Endothelial cell of umbilical vein (primary cell): ENCODE data around the gene EFCAB8. TPM values are rescaled to one million over a fixed set of nuclear protein-coding genes. Genes with fewer than 3 reads are reported as not detected.

ENCODE experiments used
- BruUV-seq: library from RNA; stranded (reverse); fragments of 400-500 nt; replicated peaks from 2 replicates; lab custom pipeline; 2021; lab: Mats Ljungman, UMichigan
- CTCF ChIA-PET: fragments of 300-600, 350-600 bp; sonication (Branson Sonifier 250); formaldehyde crosslinking; loops from one replicate; lab custom pipeline; 2021; ENCODE audit warnings: antibody characterized with exemption, inconsistent platforms; lab: Charles Lee
- POLR2A ChIA-PET: fragments of 300-600, 350-600 bp; sonication (Branson Sonifier 250); formaldehyde crosslinking; loops from one replicate; lab custom pipeline; 2021; ENCODE audit warnings: antibody characterized with exemption, inconsistent platforms; lab: Charles Lee
- DNase-seq: peaks from one replicate; pipeline ENCODE4 v3.0.0-alpha.2; 2011; ENCODE audit warnings: low read depth, low spot score
- FAIRE-seq: peaks from 2 replicates; lab custom pipeline; 2011; peaks lifted over from hg19 to GRCh38; lab: Jason Lieb, UNC
- H2AFZ ChIP-seq: 2 replicates; pipeline ENCODE4 v1.6.0; 2012; ENCODE audit warnings: low read depth, low read length, control low read depth, inconsistent platforms
- H3K27ac ChIP-seq: 2 replicates; pipeline ENCODE4 v1.5.1; 2011; ENCODE audit warnings: low read depth, mild to moderate bottlenecking, control low read depth, low read length, moderate library complexity; ENCODE audit not compliant: insufficient read depth
- H3K27me3 ChIP-seq, 2 experiments: 2 replicates each; pipeline versions ENCODE4 v1.6.0 to v1.6.1; 2011; ENCODE audit warnings: low read length in 2 of 2, mixed read lengths in 1 of 2; ENCODE audit not compliant: control insufficient read depth in 2 of 2, insufficient read depth in 2 of 2
- H3K36me3 ChIP-seq, 2 experiments: 2 replicates in 1 of 2; 3 replicates in 1 of 2; pipeline ENCODE4 v1.5.1; 2011; ENCODE audit warnings: low read length in 2 of 2, mild to moderate bottlenecking in 1 of 2, moderate library complexity in 1 of 2; ENCODE audit not compliant: control insufficient read depth in 2 of 2, insufficient read depth in 2 of 2; ENCODE audit errors: extremely low read depth in 1 of 2
- H3K4me1 ChIP-seq: 3 replicates; pipeline ENCODE4 v1.5.1; 2011; ENCODE audit warnings: mild to moderate bottlenecking, low read length; ENCODE audit not compliant: control insufficient read depth, insufficient read depth; ENCODE audit errors: extremely low read depth
- H3K4me2 ChIP-seq: 2 replicates; pipeline ENCODE4 v1.6.1; 2011; ENCODE audit warnings: low read length, control low read depth, mixed read lengths; ENCODE audit not compliant: insufficient read depth
- H3K4me3 ChIP-seq, 3 experiments: fragments of 200-600 bp in 1 of 3; sonication (generic), shearing (Covaris generic) in 1 of 3; replicated peaks in 1 of 3; 2 replicates each; pipeline ENCODE4 v1.5.1; 2011 to 2016; ENCODE audit warnings: control low read depth in 3 of 3, low read length in 3 of 3, mild to moderate bottlenecking in 2 of 3, inconsistent platforms in 1 of 3, low read depth in 1 of 3, moderate library complexity in 1 of 3; ENCODE audit not compliant: insufficient read depth in 1 of 3
- H3K79me2 ChIP-seq: 2 replicates; pipeline ENCODE4 v1.6.0; 2012; ENCODE audit warnings: low read length, inconsistent platforms; ENCODE audit not compliant: control insufficient read depth, insufficient read depth
- H3K9ac ChIP-seq: replicated peaks from 2 replicates; pipeline ENCODE3; 2011; ENCODE audit warnings: low read length, control low read depth; ENCODE audit not compliant: insufficient read depth; ENCODE audit errors: extremely low read depth
- H3K9me1 ChIP-seq: replicated peaks from 3 replicates; pipeline ENCODE4 v1.6.0; 2011; ENCODE audit warnings: mild to moderate bottlenecking, low read length; ENCODE audit not compliant: control insufficient read depth, insufficient read depth; ENCODE audit errors: extremely low read depth
- H3K9me3 ChIP-seq: replicated peaks from 2 replicates; pipeline ENCODE4 v1.5.1; 2012; ENCODE audit warnings: low read length, inconsistent platforms; ENCODE audit not compliant: control insufficient read depth, insufficient read depth
- H4K20me1 ChIP-seq: replicated peaks from 2 replicates; pipeline ENCODE3; 2011; ENCODE audit warnings: mild to moderate bottlenecking, low read length; ENCODE audit not compliant: control insufficient read depth, insufficient read depth; ENCODE audit errors: extremely low read depth
- EZH2 ChIP-seq: IDR thresholded peaks from 2 replicates; pipeline ENCODE4 v1.6.1; 2012; ENCODE audit warnings: borderline replicate concordance, low read depth, mild to moderate bottlenecking, moderate library complexity, low read length, inconsistent platforms; ENCODE audit not compliant: severe bottlenecking
- FOS ChIP-seq: IDR thresholded peaks from 2 replicates; pipeline ENCODE4 v1.6.1; 2011; ENCODE audit warnings: mild to moderate bottlenecking, low read length, moderate library complexity, borderline replicate concordance; ENCODE audit not compliant: insufficient read depth
- GATA2 ChIP-seq: IDR thresholded peaks from 2 replicates; pipeline ENCODE4 v1.7.0; 2011; ENCODE audit warnings: low read depth, mild to moderate bottlenecking, moderate library complexity, mixed read lengths, low read length; ENCODE audit not compliant: insufficient read length, insufficient read depth
- JUN ChIP-seq: IDR thresholded peaks from 2 replicates; pipeline ENCODE4 v1.6.1; 2011; ENCODE audit warnings: borderline replicate concordance, low read depth; ENCODE audit not compliant: insufficient read length, insufficient read depth
- MAX ChIP-seq: IDR thresholded peaks from 2 replicates; pipeline ENCODE4 v1.6.1; 2011; ENCODE audit not compliant: insufficient read depth, insufficient read length
- MYC ChIP-seq: IDR thresholded peaks from one replicate; pipeline ENCODE4 v1.6.1; 2011; ENCODE audit warnings: mild to moderate bottlenecking, low read depth, low read length
- POLR2A ChIP-seq: IDR thresholded peaks from 2 replicates; pipeline ENCODE4 v1.6.1; 2012; ENCODE audit warnings: low read depth, mild to moderate bottlenecking, control low read depth, low read length
- POLR2AphosphoS5 ChIP-seq: IDR thresholded peaks from 2 replicates; pipeline ENCODE4 v1.6.1; 2012; ENCODE audit warnings: low read depth, mild to moderate bottlenecking, control low read depth, low read length, moderate library complexity; ENCODE audit not compliant: insufficient read depth
- dilution Hi-C: fragments of 300-500 bp; cut with MboI; formaldehyde crosslinking; loops from one replicate; pipeline ENCODE4 v1.15.0; 2019; ENCODE audit warnings: low sequenced_read_pairs; ENCODE audit not compliant: extremely low pct_ligation_motif_present
- intact Hi-C: fragments of 100-400 bp; cut with micrococcal nuclease; formaldehyde crosslinking; loops from one replicate; pipeline ENCODE4 v1.10.0; 2022
- polyA plus RNA-seq, 4 experiments: library from polyadenylated mRNA; depleted of rRNA in 3 of 4; stranded (reverse) in 3 of 4; unstranded in 1 of 4; fragments of >200 nt; gene quantifications; 2 replicates each; pipeline versions ENCODE4 v1.2.1 to v1.2.3, GENCODE V29; 2011 to 2012; ENCODE audit warnings: missing spikeins in 1 of 4
- total RNA-seq: library from RNA; stranded (reverse); gene quantifications from 2 replicates; pipeline ENCODE4 v1.2.3, GENCODE V29; 2021
- TF ChIP-seq, protein P1 (sequence below), 2 donors: IDR thresholded peaks; 1 replicate in 1 of 2; 2 replicates in 1 of 2; pipeline ENCODE4 v1.5.1; 2011; ENCODE audit warnings: low read length in 2 of 2, mild to moderate bottlenecking in 2 of 2, moderate library complexity in 2 of 2, control low read depth in 1 of 2, inconsistent platforms in 1 of 2, low read depth in 1 of 2; ENCODE audit not compliant: insufficient read depth in 1 of 2; ENCODE audit errors: extremely low read depth in 1 of 2

EFCAB8 gene
- total and polyA plus RNA-seq, 2 donors (not counting 3 experiments of a cell fraction or from before 2014, with no cell fraction given): 0.01 to 0.31 TPM

- POLR2A ChIA-PET: no interaction called here
- Histone ChIP-seq H3K27ac (no peak overlapping the region), H3K4me2 (no peak overlapping the region), H3K36me3 (no peaks in the 10 kb centered on the region), H3K4me3 (no peak overlapping the region), H3K9me1 (no peaks in the 10 kb centered on the region), H3K79me2 (no peaks in the 10 kb centered on the region), H4K20me1 (no peaks in the 10 kb centered on the region), H2AFZ (no peak overlapping the region), H3K27me3 (no peaks in the 10 kb centered on the region), H3K9ac (no peak overlapping the region), H3K4me1 (peaks cover 14% of the 10 kb centered on the region), H3K9me3 (no peaks in the 10 kb centered on the region)
- CTCF ChIA-PET: interaction anchor here (1.0 to 1.1 kb wide), 2 partner anchors 22 to 25 kb away, joined by 3 to 4 read pairs; no protein-coding TSS in a partner anchor
- dilution Hi-C loops: no loop called here
- TF ChIP-seq, protein P1, sequence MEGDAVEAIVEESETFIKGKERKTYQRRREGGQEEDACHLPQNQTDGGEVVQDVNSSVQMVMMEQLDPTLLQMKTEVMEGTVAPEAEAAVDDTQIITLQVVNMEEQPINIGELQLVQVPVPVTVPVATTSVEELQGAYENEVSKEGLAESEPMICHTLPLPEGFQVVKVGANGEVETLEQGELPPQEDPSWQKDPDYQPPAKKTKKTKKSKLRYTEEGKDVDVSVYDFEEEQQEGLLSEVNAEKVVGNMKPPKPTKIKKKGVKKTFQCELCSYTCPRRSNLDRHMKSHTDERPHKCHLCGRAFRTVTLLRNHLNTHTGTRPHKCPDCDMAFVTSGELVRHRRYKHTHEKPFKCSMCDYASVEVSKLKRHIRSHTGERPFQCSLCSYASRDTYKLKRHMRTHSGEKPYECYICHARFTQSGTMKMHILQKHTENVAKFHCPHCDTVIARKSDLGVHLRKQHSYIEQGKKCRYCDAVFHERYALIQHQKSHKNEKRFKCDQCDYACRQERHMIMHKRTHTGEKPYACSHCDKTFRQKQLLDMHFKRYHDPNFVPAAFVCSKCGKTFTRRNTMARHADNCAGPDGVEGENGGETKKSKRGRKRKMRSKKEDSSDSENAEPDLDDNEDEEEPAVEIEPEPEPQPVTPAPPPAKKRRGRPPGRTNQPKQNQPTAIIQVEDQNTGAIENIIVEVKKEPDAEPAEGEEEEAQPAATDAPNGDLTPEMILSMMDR (IDR thresholded peaks at IDR 0.05; ENCODE audit: extremely low read depth in 1 of 2, insufficient read depth in 1 of 2, low read depth in 1 of 2, low read length in 2 of 2): no peak
- TF ChIP-seq GATA2 (no peak), FOS (no peak), JUN (no peak), MAX (no peak), MYC (no peak), POLR2A (no peak), POLR2AphosphoS5 (no peak), EZH2 (no peak)
- no TSS peak for BruUV-seq
- FAIRE-seq (no peak), DNase-seq (no peak)
- intact Hi-C loops: no loop called here
Measured at GRCh38 chr20:32970973-32971300, 112.2 kb downstream of the EFCAB8 start.
